H9 (cell line): ENCODE results near the gene CACNA1G. TPM values are rescaled to one million over a fixed set of nuclear protein-coding genes. Genes with fewer than 3 reads are reported as not detected.

ENCODE experiments used
- DNase-seq: peaks from one replicate; pipeline ENCODE4 v3.0.0-alpha.2; 2017
- H2AFZ ChIP-seq: one replicate; pipeline ENCODE4 v1.6.1; 2013; ENCODE audit warnings: mild to moderate bottlenecking, low read length, control low read depth, moderate library complexity
- H2AK5ac ChIP-seq: 2 replicates; pipeline ENCODE4 v1.6.1; 2013; ENCODE audit warnings: low read length, control low read depth, mixed read lengths; ENCODE audit not compliant: insufficient read length
- H2BK120ac ChIP-seq: one replicate; pipeline ENCODE4 v1.6.1; 2013; ENCODE audit warnings: low read depth, mild to moderate bottlenecking, low read length, control low read depth, inconsistent platforms; ENCODE audit not compliant: poor library complexity, severe bottlenecking
- H2BK12ac ChIP-seq: 2 replicates; pipeline ENCODE4 v1.6.1; 2013; ENCODE audit warnings: low read length, control low read depth, mixed read lengths, low read depth; ENCODE audit not compliant: insufficient read length
- H2BK15ac ChIP-seq: 2 replicates; pipeline ENCODE4 v1.6.1; 2013; ENCODE audit warnings: low read depth, low read length, control low read depth
- H2BK20ac ChIP-seq: one replicate; pipeline ENCODE4 v1.6.1; 2013; ENCODE audit warnings: low read depth, mild to moderate bottlenecking, low read length, control low read depth, inconsistent platforms; ENCODE audit not compliant: poor library complexity, severe bottlenecking
- H2BK5ac ChIP-seq: 2 replicates; pipeline ENCODE4 v1.6.1; 2013; ENCODE audit warnings: low read length, control low read depth, mixed read lengths; ENCODE audit not compliant: insufficient read length
- H3K14ac ChIP-seq: 2 replicates; pipeline ENCODE4 v1.6.1; 2013; ENCODE audit warnings: low read length, control low read depth; ENCODE audit not compliant: insufficient read depth
- H3K18ac ChIP-seq: 2 replicates; pipeline ENCODE4 v1.6.1; 2013; ENCODE audit warnings: low read depth, mild to moderate bottlenecking, mixed read lengths, low read length, control low read depth; ENCODE audit not compliant: insufficient read length
- H3K23ac ChIP-seq: 2 replicates; pipeline ENCODE4 v1.6.1; 2013; ENCODE audit warnings: low read length, control low read depth, mixed read lengths, low read depth; ENCODE audit not compliant: insufficient read length
- H3K23me2 ChIP-seq: 2 replicates; pipeline ENCODE4 v1.6.1; 2013; ENCODE audit warnings: low read depth, mild to moderate bottlenecking, mixed read lengths, low read length, control low read depth; ENCODE audit not compliant: insufficient read length, poor library complexity, severe bottlenecking
- H3K27ac ChIP-seq: 2 replicates; pipeline ENCODE4 v1.5.1; 2013; ENCODE audit warnings: low read length, control low read depth, mixed read lengths, low read depth; ENCODE audit not compliant: insufficient read length
- H3K27me3 ChIP-seq: 2 replicates; pipeline ENCODE4 v1.6.1; 2013; ENCODE audit warnings: low read length, control low read depth, inconsistent platforms; ENCODE audit not compliant: insufficient read depth
- H3K4ac ChIP-seq: 2 replicates; pipeline ENCODE4 v1.6.1; 2013; ENCODE audit warnings: low read depth, mild to moderate bottlenecking, control low read depth, inconsistent platforms, low read length, moderate library complexity
- H3K4me1 ChIP-seq: 2 replicates; pipeline ENCODE4 v1.6.1; 2013; ENCODE audit warnings: low read length, control low read depth, inconsistent platforms; ENCODE audit not compliant: insufficient read depth
- H3K4me2 ChIP-seq: 2 replicates; pipeline ENCODE4 v1.6.1; 2013; ENCODE audit warnings: low read length, control low read depth, mixed read lengths; ENCODE audit not compliant: insufficient read length, insufficient read depth
- H3K56ac ChIP-seq: 2 replicates; pipeline ENCODE4 v1.6.1; 2013; ENCODE audit warnings: low read depth, mild to moderate bottlenecking, mixed read lengths, low read length, control low read depth; ENCODE audit not compliant: insufficient read length
- H3K79me1 ChIP-seq: 2 replicates; pipeline ENCODE4 v1.6.1; 2013; ENCODE audit warnings: low read depth, mild to moderate bottlenecking, moderate library complexity, low read length, control low read depth, inconsistent platforms; ENCODE audit not compliant: insufficient read depth, poor library complexity, severe bottlenecking
- H3K79me2 ChIP-seq: 2 replicates; pipeline ENCODE4 v1.6.1; 2013; ENCODE audit warnings: low read length, control low read depth, inconsistent platforms; ENCODE audit not compliant: insufficient read depth
- H3K9ac ChIP-seq: 2 replicates; pipeline ENCODE4 v1.6.1; 2013; ENCODE audit warnings: low read length, control low read depth, mixed read lengths; ENCODE audit not compliant: insufficient read length; ENCODE audit errors: extremely low read depth
- H3K9me3 ChIP-seq: one replicate; pipeline ENCODE4 v1.6.1; 2013; ENCODE audit warnings: low read depth, low read length, inconsistent platforms; ENCODE audit not compliant: control insufficient read depth
- H3T11ph ChIP-seq: one replicate; pipeline ENCODE4 v1.6.1; 2013; ENCODE audit warnings: mild to moderate bottlenecking, low read length, control low read depth, inconsistent platforms
- H4K20me1 ChIP-seq: one replicate; pipeline ENCODE4 v1.6.1; 2013; ENCODE audit not compliant: control insufficient read depth, insufficient read length, insufficient read depth
- H4K5ac ChIP-seq: 2 replicates; pipeline ENCODE4 v1.6.1; 2013; ENCODE audit warnings: low read depth, mild to moderate bottlenecking, mixed read lengths, low read length, control low read depth; ENCODE audit not compliant: insufficient read length
- H4K8ac ChIP-seq: replicated peaks from 2 replicates; pipeline ENCODE4 v1.6.1; 2013; ENCODE audit warnings: low read length, control low read depth, mixed read lengths, low read depth; ENCODE audit not compliant: insufficient read length
- H4K91ac ChIP-seq: 2 replicates; pipeline ENCODE4 v1.6.1; 2013; ENCODE audit warnings: low read depth, mild to moderate bottlenecking, moderate library complexity, mixed read lengths, low read length, control low read depth; ENCODE audit not compliant: insufficient read length
- H3K27ac Mint-ChIP-seq, 3 experiments: 2 replicates in 2 of 3; 3 replicates in 1 of 3; pipeline ENCODE4 v1.8.0; 2020 to 2021; ENCODE audit warnings: mixed read lengths in 3 of 3, mild to moderate bottlenecking in 1 of 3, moderate library complexity in 1 of 3
- H3K27me3 Mint-ChIP-seq: 2 replicates; pipeline ENCODE4 v1.8.0; 2021; ENCODE audit warnings: low read depth, mild to moderate bottlenecking, moderate library complexity, mixed read lengths
- H3K36me3 Mint-ChIP-seq, 3 experiments: 2 replicates in 2 of 3; 3 replicates in 1 of 3; pipeline ENCODE4 v1.8.0; 2020 to 2021; ENCODE audit warnings: low read depth in 3 of 3, mixed read lengths in 3 of 3; ENCODE audit not compliant: insufficient read depth in 1 of 3
- H3K4me1 Mint-ChIP-seq, 2 experiments: 2 replicates each; pipeline ENCODE4 v1.8.0; 2020; ENCODE audit warnings: mixed read lengths in 2 of 2
- H3K4me3 Mint-ChIP-seq, 2 experiments: 2 replicates in 1 of 2; 3 replicates in 1 of 2; pipeline ENCODE4 v1.8.0; 2020 to 2021; ENCODE audit warnings: mild to moderate bottlenecking in 2 of 2, mixed read lengths in 2 of 2, moderate library complexity in 1 of 2
- H3K9me3 Mint-ChIP-seq, 2 experiments: 2 replicates in 1 of 2; 3 replicates in 1 of 2; pipeline ENCODE4 v1.8.0; 2020; ENCODE audit warnings: mild to moderate bottlenecking in 2 of 2, mixed read lengths in 2 of 2, moderate library complexity in 1 of 2
- CTCF ChIP-seq: fragments of 200-600 bp; sonication (generic); conservative IDR thresholded peaks from 3 replicates; pipeline ENCODE4 v1.8.0; 2021; ENCODE audit warnings: antibody characterized with exemption, mild to moderate bottlenecking
- WGBS: extraction: QIAGEN DNeasy Blood & Tissue Kit; methylation state at CpG from one replicate; pipeline ENCODE4 v1.1.7; 2013; ENCODE audit warnings: missing lambda C conversion rate, low lambda C conversion rate, mixed read lengths; ENCODE audit not compliant: insufficient read length; ENCODE audit errors: extremely low coverage; 5-methylcytosine and 5-hydroxymethylcytosine counted together
- total RNA-seq: library from RNA; stranded (reverse); gene quantifications from 2 replicates; pipeline ENCODE4 v1.2.1, GENCODE V29; 2021

Gene CACNA1G
- total RNA-seq, 1 experiment from 2014 or later = 1.5 TPM

DNA sequence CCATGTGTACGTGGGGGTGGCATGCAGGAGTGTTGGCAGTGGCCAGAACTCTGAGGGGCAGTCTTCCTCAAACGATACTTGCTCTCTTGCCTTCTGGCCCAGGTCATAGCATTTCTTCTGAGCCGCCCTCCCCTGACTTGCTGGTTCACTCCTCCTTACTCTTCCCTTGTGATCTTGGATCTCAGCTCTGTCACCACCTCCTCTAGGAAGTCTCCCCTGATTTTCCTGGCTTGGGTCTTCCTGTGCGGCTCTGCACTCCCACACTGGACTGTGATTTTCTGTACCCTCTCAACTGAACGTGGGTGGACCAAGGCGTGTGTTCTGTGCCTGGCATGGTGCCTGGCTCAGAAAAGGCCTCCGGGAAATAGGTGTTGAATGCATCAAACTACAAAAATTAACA is 25.1 kb upstream of the CACNA1G start:
- Mint-ChIP-seq H3K9me3 (no peaks in the 10 kb centered on the region; a peak in 1 of 5 replicates), H3K27me3 (peaks cover 43% of the 10 kb centered on the region), H3K36me3 (peaks cover 0 to 5% (median 0%) of the 10 kb centered on the region in 3 experiments; a peak in 3 of 7 replicates), H3K4me1 (peaks cover 37 to 47% of the 10 kb centered on the region in 2 experiments), H3K27ac (no peak overlapping the region), H3K4me3 (no peak overlapping the region)
- Histone ChIP-seq H3K4me2 (no peak overlapping the region), H3K9ac (no peak overlapping the region), H2BK5ac (no peak overlapping the region), H3K23ac (no peak overlapping the region), H4K91ac (no peak overlapping the region), H2BK120ac (no peak overlapping the region), H3K79me2 (no peaks in the 10 kb centered on the region), H3K27ac (no peak overlapping the region), H3T11ph (no peak overlapping the region), H4K5ac (no peak overlapping the region), H4K20me1 (no peaks in the 10 kb centered on the region), H3K27me3 (no peaks in the 10 kb centered on the region; the same call in 1 of the 2 replicates), H3K79me1 (no peaks in the 10 kb centered on the region), H3K23me2 (peaks cover 17% of the 10 kb centered on the region), H3K4ac (no peak overlapping the region), H3K18ac (no peak overlapping the region), H2BK15ac (no peak overlapping the region), H2BK12ac (no peak overlapping the region), H2AK5ac (no peak overlapping the region), H2BK20ac (no peak overlapping the region), H3K56ac (no peak overlapping the region), H3K4me1 (peaks cover 3% of the 10 kb centered on the region; the same call in 1 of the 2 replicates), H3K9me3 (no peaks in the 10 kb centered on the region), H2AFZ (no peak overlapping the region), H3K14ac (no peak overlapping the region), H4K8ac (no peak overlapping the region)
- TF ChIP-seq CTCF = no peak
- no CpG with 5 or more reads among the region's 7 CpGs for WGBS
- no peak for DNase-seq
